HEK293T (cell line): ENCODE results near the gene PALB2.

ENCODE experiments used
- CTBP1 ChIP-seq: fragments of 450-650 bp; IDR thresholded peaks from 2 replicates; pipeline ENCODE4 v1.6.1; 2016; ENCODE audit warnings: borderline replicate concordance
- ELF4 ChIP-seq: fragments of 450-650 bp; IDR thresholded peaks from 2 replicates; pipeline ENCODE4 v1.6.1; 2017; ENCODE audit warnings: antibody characterized with exemption
- FOXA1 ChIP-seq: fragments of 450-650 bp; IDR thresholded peaks from 2 replicates; pipeline ENCODE4 v1.6.1; 2016; ENCODE audit warnings: mild to moderate bottlenecking
- FOXK2 ChIP-seq: fragments of 450-650 bp; IDR thresholded peaks from 2 replicates; pipeline ENCODE4 v1.6.1; 2016; ENCODE audit warnings: mild to moderate bottlenecking
- FOXM1 ChIP-seq: fragments of 450-650 bp; IDR thresholded peaks from 2 replicates; pipeline ENCODE4 v1.6.1; 2017; ENCODE audit warnings: mild to moderate bottlenecking, borderline replicate concordance
- HDGF ChIP-seq: fragments of 450-650 bp; IDR thresholded peaks from 2 replicates; pipeline ENCODE4 v1.6.1; 2017; ENCODE audit warnings: antibody characterized with exemption, borderline replicate concordance
- L3MBTL2 ChIP-seq: fragments of 450-650 bp; conservative IDR thresholded peaks from 2 replicates; pipeline ENCODE4 v1.6.1; 2016; ENCODE audit warnings: mild to moderate bottlenecking
- NFRKB ChIP-seq: fragments of 450-650 bp; IDR thresholded peaks from 2 replicates; pipeline ENCODE4 v1.6.1; 2016; ENCODE audit warnings: mild to moderate bottlenecking, moderate library complexity
- SP1 ChIP-seq: fragments of 450-650 bp; IDR thresholded peaks from 2 replicates; pipeline ENCODE4 v1.6.1; 2017
- SUZ12 ChIP-seq: fragments of 450-650 bp; IDR thresholded peaks from 2 replicates; pipeline ENCODE4 v1.6.1; 2016; ENCODE audit warnings: mild to moderate bottlenecking

GRCh38 chr16:23624092-23624491 lies 17.0 kb downstream of the PALB2 start:
- TF ChIP-seq CTBP1 (no peak), ELF4 (no peak), FOXA1 (no peak), NFRKB (no peak), SP1 (no peak), FOXK2 (no peak), SUZ12 (no peak), L3MBTL2 (no peak), HDGF (no peak), FOXM1 (no peak)
